ENCODE data around the gene TRPM3.

- TF ChIP-seq CTCF (IDR thresholded peaks at IDR 0.05) = no peak
- no peak for TF ChIP-seq POLR2A (IDR thresholded peaks at IDR 0.05)
Measured at GRCh38 chr9:70988551-70988950, 132.9 kb downstream of the TRPM3 start.
